GM12878 (cell line): Measurements from ENCODE around the gene CIB2. TPM values are rescaled to one million over a fixed set of nuclear protein-coding genes. Genes with fewer than 3 reads are reported as not detected.

Experiments used
- ATAC-seq: fragments of 200-7000 bp; cut with Tn5 transposase; 3 replicates; pipeline ENCODE4 v1.9.1; 2020; ENCODE audit warnings: mild to moderate bottlenecking, moderate library complexity
- BruUV-seq: library from RNA; stranded (reverse); fragments of 400-500 nt; replicated peaks from 2 replicates; lab custom pipeline; 2021; lab: Mats Ljungman, UMichigan
- CTCF ChIA-PET: fragments of 300-600 bp; sonication (Branson Sonifier 250); formaldehyde crosslinking; extraction: SDS; loops from one replicate; lab custom pipeline; 2021; ENCODE audit warnings: inconsistent platforms; lab: Yijun Ruan, JAX
- POLR2A ChIA-PET: fragments of 350-600 bp; formaldehyde crosslinking; extraction: SDS; loops from one replicate; lab custom pipeline; 2021; ENCODE audit warnings: inconsistent platforms; lab: Charles Lee
- RAD21 ChIA-PET: fragments of 300-600 bp; sonication (Branson Sonifier 250); formaldehyde crosslinking; loops from one replicate; lab custom pipeline; 2023; ENCODE audit warnings: antibody characterized with exemption; ENCODE audit not compliant: unreplicated experiment; lab: Charles Lee
- SMC1A ChIA-PET: fragments of 300-600 bp; sonication (Branson Sonifier 250); formaldehyde crosslinking; loops from one replicate; lab custom pipeline; 2023; ENCODE audit not compliant: unreplicated experiment, uncharacterized antibody; lab: Charles Lee
- DNase-seq: peaks from one replicate; pipeline ENCODE4 v3.0.0-alpha.2; 2011; ENCODE audit warnings: low read depth, low spot score
- FAIRE-seq: peaks from 3 replicates; lab custom pipeline; 2011; peaks lifted over from hg19 to GRCh38; lab: Jason Lieb, UNC
- H2AFZ ChIP-seq: 2 replicates; pipeline ENCODE4 v1.6.0; 2011; ENCODE audit warnings: low read depth, low read length, control low read depth; ENCODE audit not compliant: control insufficient read depth
- H3K27ac ChIP-seq: 2 replicates; pipeline ENCODE4 v1.5.1; 2011; ENCODE audit warnings: control low read depth; ENCODE audit not compliant: control insufficient read depth, insufficient read depth
- H3K27me3 ChIP-seq, 2 experiments: replicated peaks in 1 of 2; 2 replicates each; pipeline versions ENCODE4 v1.6.0 to v1.6.1; 2011; ENCODE audit warnings: low read length in 1 of 2; ENCODE audit not compliant: control insufficient read depth in 2 of 2, insufficient read depth in 2 of 2
- H3K36me3 ChIP-seq, 2 experiments: 2 replicates each; pipeline ENCODE4 v1.5.1; 2011; ENCODE audit warnings: low read length in 1 of 2; ENCODE audit not compliant: control insufficient read depth in 2 of 2, insufficient read depth in 2 of 2
- H3K4me1 ChIP-seq: 2 replicates; pipeline ENCODE4 v1.6.1; 2011; ENCODE audit warnings: mild to moderate bottlenecking, low read length, moderate library complexity, mixed read lengths; ENCODE audit not compliant: control insufficient read depth, insufficient read depth
- H3K4me2 ChIP-seq: 2 replicates; pipeline ENCODE4 v1.6.0; 2011; ENCODE audit warnings: control low read depth; ENCODE audit not compliant: control insufficient read depth, insufficient read depth
- H3K4me3 ChIP-seq: fragments of 200-600 bp; sonication (generic); 2 replicates; pipeline ENCODE4 v1.5.1; 2016
- H3K79me2 ChIP-seq: 2 replicates; pipeline ENCODE4 v1.6.0; 2011; ENCODE audit warnings: low read length; ENCODE audit not compliant: control insufficient read depth, insufficient read depth
- H3K9ac ChIP-seq: 2 replicates; pipeline ENCODE4 v1.8.0; 2011; ENCODE audit warnings: low read length, control low read depth, mixed read lengths; ENCODE audit not compliant: control insufficient read depth, insufficient read depth
- H3K9me3 ChIP-seq: replicated peaks from 3 replicates; pipeline ENCODE4 v1.5.1; 2011; ENCODE audit warnings: mild to moderate bottlenecking, low read length; ENCODE audit not compliant: control insufficient read depth, insufficient read depth
- H4K20me1 ChIP-seq: 2 replicates; pipeline ENCODE4 v1.6.0; 2011; ENCODE audit not compliant: control insufficient read depth, insufficient read depth
- ESRRA ChIP-seq: IDR thresholded peaks from 2 replicates; pipeline ENCODE4 v1.6.1; 2012; ENCODE audit warnings: mild to moderate bottlenecking, low read length, improper control_type of control experiment
- IKZF1 ChIP-seq: fragments of 450-650 bp; conservative IDR thresholded peaks from 2 replicates; pipeline ENCODE4 v1.6.1; 2017; ENCODE audit warnings: antibody characterized with exemption, mild to moderate bottlenecking
- IRF4 ChIP-seq: IDR thresholded peaks from 2 replicates; pipeline ENCODE4 v1.6.1; 2011; ENCODE audit warnings: low read depth, low read length
- MTA3 ChIP-seq: IDR thresholded peaks from 2 replicates; pipeline ENCODE4 v1.6.1; 2012; ENCODE audit warnings: low read length, inconsistent platforms, borderline replicate concordance
- RB1 ChIP-seq: fragments of 450-650 bp; formaldehyde crosslinking; IDR thresholded peaks from 2 replicates; pipeline ENCODE4 v1.6.1; 2017; ENCODE audit warnings: mild to moderate bottlenecking, borderline replicate concordance
- RFX5 ChIP-seq: IDR thresholded peaks from 2 replicates; pipeline ENCODE4 v1.6.1; 2011; ENCODE audit warnings: low read depth, low read length, improper control_type of control experiment
- SIN3A ChIP-seq: IDR thresholded peaks from 2 replicates; pipeline ENCODE4 v1.6.1; 2012; ENCODE audit warnings: low read depth, low read length, improper control_type of control experiment
- SMARCA5 ChIP-seq: fragments of 450-650 bp; IDR thresholded peaks from 2 replicates; pipeline ENCODE4 v1.6.1; 2017; ENCODE audit warnings: mild to moderate bottlenecking
- SREBF1 ChIP-seq: IDR thresholded peaks from 2 replicates; pipeline ENCODE4 v1.6.1; 2012; ENCODE audit warnings: mild to moderate bottlenecking, low read length
- SREBF2 ChIP-seq: IDR thresholded peaks from 2 replicates; pipeline ENCODE4 v1.6.1; 2012; ENCODE audit warnings: mild to moderate bottlenecking, low read length
- TCF12 ChIP-seq: IDR thresholded peaks from 2 replicates; pipeline ENCODE4 v1.6.1; 2011; ENCODE audit warnings: low read depth, mild to moderate bottlenecking, low read length
- WGBS: methylation state at CpG from one replicate; pipeline ENCODE4 v1.1.6; 2016; ENCODE audit warnings: low lambda C conversion rate; ENCODE audit not compliant: insufficient replicate concordance, insufficient coverage; ENCODE audit errors: missing lambda C conversion rate; 5-methylcytosine and 5-hydroxymethylcytosine counted together
- in situ Hi-C: fragments of 300-500 bp; cut with MboI; formaldehyde crosslinking; loops from 9 replicates; pipeline ENCODE4 v1.14.3; 2018; ENCODE audit warnings: mixed read lengths
- intact Hi-C: fragments of 100-400 bp; cut with micrococcal nuclease; formaldehyde crosslinking; loops from one replicate; pipeline ENCODE4 v1.14.2; 2022; ENCODE audit not compliant: unreplicated experiment
- polyA plus RNA-seq, 11 experiments: library from polyadenylated mRNA; depleted of rRNA in 4 of 11; unstranded in 6 of 11; stranded (reverse) in 5 of 11; fragments of >200 nt; fragmentation: Nextera tagmentation in 4 of 11; fragmentation: Illumina TruSeq in 1 of 11; extraction: Ambion mirVana in 4 of 11; extraction: Trizol in 1 of 11; gene quantifications; 1 replicate in 1 of 11; 2 replicates in 10 of 11; pipeline versions ENCODE4 v1.2.1 to v1.2.3, GENCODE V29; 2011 to 2016; ENCODE audit warnings: inconsistent platforms in 2 of 11, missing spikeins in 2 of 11, low read depth in 1 of 11
- total RNA-seq, 4 experiments: library from RNA; depleted of rRNA in 3 of 4; stranded (reverse); fragments of >200 nt in 3 of 4; fragmentation: Illumina TruSeq in 1 of 4; extraction: Trizol in 1 of 4; gene quantifications; 2 replicates each; pipeline versions ENCODE4 v1.2.1 to v1.2.3, GENCODE V29; 2013 to 2021
- TF ChIP-seq, protein P1 (sequence below): fragments of 450-650 bp; IDR thresholded peaks from 2 replicates; pipeline ENCODE4 v1.6.1; 2016; ENCODE audit warnings: mild to moderate bottlenecking, moderate library complexity, borderline replicate concordance
- TF ChIP-seq, protein P2 (sequence below): IDR thresholded peaks from 2 replicates; pipeline ENCODE4 v1.6.1; 2012; ENCODE audit warnings: low read length, inconsistent platforms
- TF ChIP-seq, protein P3 (sequence below): IDR thresholded peaks from 2 replicates; pipeline ENCODE4 v1.6.1; 2011; ENCODE audit warnings: borderline replicate concordance, low read depth, mild to moderate bottlenecking, moderate library complexity, mixed read lengths, low read length; ENCODE audit not compliant: insufficient read depth; ENCODE audit errors: extremely low read length
- TF ChIP-seq, protein P4 (sequence below): fragments of 450-650 bp; conservative IDR thresholded peaks from 2 replicates; pipeline ENCODE4 v1.6.1; 2017; ENCODE audit warnings: mild to moderate bottlenecking, moderate library complexity

CIB2 gene
- total and polyA plus RNA-seq, 10 of the 15 experiments (the other 5 are each of a cell fraction or from before 2014, with no cell fraction given) = 0.56 to 12.1 (median 7.1) TPM

GRCh38 chr15:78082743-78083110 is 48.5 kb downstream of the CIB2 start (continued):
- TF ChIP-seq ESRRA (no peak), RFX5 (no peak), SMARCA5 (no peak)

DNA sequence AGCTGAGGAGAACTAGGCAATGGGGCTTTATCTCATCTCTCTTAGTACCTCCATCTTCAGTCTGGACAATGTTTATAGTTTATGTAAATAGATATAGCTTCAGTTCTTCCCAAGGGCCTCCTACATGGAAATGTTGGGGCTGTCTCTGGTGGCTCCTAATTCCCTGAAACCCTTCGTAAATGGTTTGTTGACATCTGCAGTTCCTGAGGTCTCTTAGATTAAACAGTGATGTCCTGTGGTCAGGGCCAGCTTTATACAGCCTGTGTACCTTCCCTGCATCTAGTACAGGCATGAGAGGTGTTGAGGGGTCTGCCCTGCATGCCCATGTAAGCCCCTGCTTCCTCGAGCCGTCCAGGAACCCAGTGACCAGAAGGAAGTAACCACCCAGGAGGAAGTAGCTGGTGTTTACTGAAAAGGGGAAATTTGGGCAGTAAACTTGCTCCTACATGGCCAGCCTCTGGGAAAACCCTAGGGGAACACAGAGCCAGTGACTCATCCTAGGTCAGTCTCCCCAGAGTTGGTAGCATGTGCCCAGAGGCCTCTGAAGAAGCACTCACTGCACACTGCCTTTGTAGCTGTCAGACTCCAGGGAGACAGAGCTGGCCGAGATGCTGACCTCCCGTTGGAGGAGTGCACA is 49.0 kb downstream of the CIB2 start:
- ChIA-PET CTCF (interaction anchor here (0.8 to 3.1 kb wide), 5 partner anchors 12 to 181 kb away, joined by 4 to 16 read pairs (median 4); no protein-coding TSS in a partner anchor), RAD21 (interaction anchor here (1.0 to 2.2 kb wide), 5 partner anchors 15 to 32 kb away, joined by 3 to 9 read pairs (median 4); no protein-coding TSS in a partner anchor), POLR2A (interaction anchor here (0.5 to 3.0 kb wide), 6 partner anchors 10 to 461 kb away, joined by 3 to 12 read pairs (median 6); no protein-coding TSS in a partner anchor), SMC1A (interaction anchor here (0.6 to 3.8 kb wide), 11 partner anchors 9 to 63 kb away, joined by 3 to 13 read pairs (median 4); no protein-coding TSS in a partner anchor)
- no peak overlapping the region for H2AFZ ChIP-seq
- in situ Hi-C loops (no loop called here), intact Hi-C loops (no loop called here)
- H3K4me3 ChIP-seq = no peak overlapping the region
- H3K4me1 ChIP-seq = peaks cover 6% of the 10 kb centered on the region
- no peak overlapping the region for H3K4me2 ChIP-seq
- no peak overlapping the region for H3K9ac ChIP-seq
- H3K27ac ChIP-seq = no peak overlapping the region
- ATAC-seq (peak; percentile 52), DNase-seq (no peak), FAIRE-seq (no peak)
- peaks cover 1% of the 10 kb centered on the region for H3K79me2 ChIP-seq
- no peaks in the 10 kb centered on the region for H3K36me3 ChIP-seq
- WGBS = 25% methylated on average over 5 of the region's 5 CpGs
- no peaks in the 10 kb centered on the region for H4K20me1 ChIP-seq
- no TSS peak for BruUV-seq
- no peaks in the 10 kb centered on the region for H3K9me3 ChIP-seq
- no peaks in the 10 kb centered on the region for H3K27me3 ChIP-seq
- TF ChIP-seq TCF12 (no peak), SREBF2 (no peak), SIN3A (no peak), IKZF1 (peak; percentile 35; the same call in 1 of the 2 replicates), SREBF1 (no peak), IRF4 (no peak), RB1 (no peak), MTA3 (no peak)
- TF ChIP-seq, protein P1, sequence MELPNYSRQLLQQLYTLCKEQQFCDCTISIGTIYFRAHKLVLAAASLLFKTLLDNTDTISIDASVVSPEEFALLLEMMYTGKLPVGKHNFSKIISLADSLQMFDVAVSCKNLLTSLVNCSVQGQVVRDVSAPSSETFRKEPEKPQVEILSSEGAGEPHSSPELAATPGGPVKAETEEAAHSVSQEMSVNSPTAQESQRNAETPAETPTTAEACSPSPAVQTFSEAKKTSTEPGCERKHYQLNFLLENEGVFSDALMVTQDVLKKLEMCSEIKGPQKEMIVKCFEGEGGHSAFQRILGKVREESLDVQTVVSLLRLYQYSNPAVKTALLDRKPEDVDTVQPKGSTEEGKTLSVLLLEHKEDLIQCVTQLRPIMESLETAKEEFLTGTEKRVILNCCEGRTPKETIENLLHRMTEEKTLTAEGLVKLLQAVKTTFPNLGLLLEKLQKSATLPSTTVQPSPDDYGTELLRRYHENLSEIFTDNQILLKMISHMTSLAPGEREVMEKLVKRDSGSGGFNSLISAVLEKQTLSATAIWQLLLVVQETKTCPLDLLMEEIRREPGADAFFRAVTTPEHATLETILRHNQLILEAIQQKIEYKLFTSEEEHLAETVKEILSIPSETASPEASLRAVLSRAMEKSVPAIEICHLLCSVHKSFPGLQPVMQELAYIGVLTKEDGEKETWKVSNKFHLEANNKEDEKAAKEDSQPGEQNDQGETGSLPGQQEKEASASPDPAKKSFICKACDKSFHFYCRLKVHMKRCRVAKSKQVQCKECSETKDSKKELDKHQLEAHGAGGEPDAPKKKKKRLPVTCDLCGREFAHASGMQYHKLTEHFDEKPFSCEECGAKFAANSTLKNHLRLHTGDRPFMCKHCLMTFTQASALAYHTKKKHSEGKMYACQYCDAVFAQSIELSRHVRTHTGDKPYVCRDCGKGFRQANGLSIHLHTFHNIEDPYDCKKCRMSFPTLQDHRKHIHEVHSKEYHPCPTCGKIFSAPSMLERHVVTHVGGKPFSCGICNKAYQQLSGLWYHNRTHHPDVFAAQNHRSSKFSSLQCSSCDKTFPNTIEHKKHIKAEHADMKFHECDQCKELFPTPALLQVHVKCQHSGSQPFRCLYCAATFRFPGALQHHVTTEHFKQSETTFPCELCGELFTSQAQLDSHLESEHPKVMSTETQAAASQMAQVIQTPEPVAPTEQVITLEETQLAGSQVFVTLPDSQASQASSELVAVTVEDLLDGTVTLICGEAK = no peak
- TF ChIP-seq, protein P2, sequence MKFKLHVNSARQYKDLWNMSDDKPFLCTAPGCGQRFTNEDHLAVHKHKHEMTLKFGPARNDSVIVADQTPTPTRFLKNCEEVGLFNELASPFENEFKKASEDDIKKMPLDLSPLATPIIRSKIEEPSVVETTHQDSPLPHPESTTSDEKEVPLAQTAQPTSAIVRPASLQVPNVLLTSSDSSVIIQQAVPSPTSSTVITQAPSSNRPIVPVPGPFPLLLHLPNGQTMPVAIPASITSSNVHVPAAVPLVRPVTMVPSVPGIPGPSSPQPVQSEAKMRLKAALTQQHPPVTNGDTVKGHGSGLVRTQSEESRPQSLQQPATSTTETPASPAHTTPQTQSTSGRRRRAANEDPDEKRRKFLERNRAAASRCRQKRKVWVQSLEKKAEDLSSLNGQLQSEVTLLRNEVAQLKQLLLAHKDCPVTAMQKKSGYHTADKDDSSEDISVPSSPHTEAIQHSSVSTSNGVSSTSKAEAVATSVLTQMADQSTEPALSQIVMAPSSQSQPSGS = no peak
- TF ChIP-seq, protein P3, sequence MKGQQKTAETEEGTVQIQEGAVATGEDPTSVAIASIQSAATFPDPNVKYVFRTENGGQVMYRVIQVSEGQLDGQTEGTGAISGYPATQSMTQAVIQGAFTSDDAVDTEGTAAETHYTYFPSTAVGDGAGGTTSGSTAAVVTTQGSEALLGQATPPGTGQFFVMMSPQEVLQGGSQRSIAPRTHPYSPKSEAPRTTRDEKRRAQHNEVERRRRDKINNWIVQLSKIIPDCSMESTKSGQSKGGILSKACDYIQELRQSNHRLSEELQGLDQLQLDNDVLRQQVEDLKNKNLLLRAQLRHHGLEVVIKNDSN = peak; percentile 20
- TF ChIP-seq, protein P4, sequence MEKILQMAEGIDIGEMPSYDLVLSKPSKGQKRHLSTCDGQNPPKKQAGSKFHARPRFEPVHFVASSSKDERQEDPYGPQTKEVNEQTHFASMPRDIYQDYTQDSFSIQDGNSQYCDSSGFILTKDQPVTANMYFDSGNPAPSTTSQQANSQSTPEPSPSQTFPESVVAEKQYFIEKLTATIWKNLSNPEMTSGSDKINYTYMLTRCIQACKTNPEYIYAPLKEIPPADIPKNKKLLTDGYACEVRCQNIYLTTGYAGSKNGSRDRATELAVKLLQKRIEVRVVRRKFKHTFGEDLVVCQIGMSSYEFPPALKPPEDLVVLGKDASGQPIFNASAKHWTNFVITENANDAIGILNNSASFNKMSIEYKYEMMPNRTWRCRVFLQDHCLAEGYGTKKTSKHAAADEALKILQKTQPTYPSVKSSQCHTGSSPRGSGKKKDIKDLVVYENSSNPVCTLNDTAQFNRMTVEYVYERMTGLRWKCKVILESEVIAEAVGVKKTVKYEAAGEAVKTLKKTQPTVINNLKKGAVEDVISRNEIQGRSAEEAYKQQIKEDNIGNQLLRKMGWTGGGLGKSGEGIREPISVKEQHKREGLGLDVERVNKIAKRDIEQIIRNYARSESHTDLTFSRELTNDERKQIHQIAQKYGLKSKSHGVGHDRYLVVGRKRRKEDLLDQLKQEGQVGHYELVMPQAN = no peak
